Right atrium auricular region (tissue), 2 donors: Measurements from ENCODE around the gene EFEMP2. TPM values are rescaled to one million over a fixed set of nuclear protein-coding genes. Genes with fewer than 3 reads are reported as not detected.

Experiments
- DNase-seq: peaks from one replicate; pipeline ENCODE4 v3.0.0-alpha.2; 2019; ENCODE audit warnings: low spot score
- H3K27ac ChIP-seq, 2 donors: fragments of 200-600 bp; sonication (generic); 1 replicate in 1 of 2; 2 replicates in 1 of 2; pipeline ENCODE4 v1.5.1; 2016 to 2019
- H3K27me3 ChIP-seq, 2 donors: fragments of 200-600 bp; sonication (generic); one replicate each; pipeline versions ENCODE4 v1.5.1 to v1.6.0; 2017 to 2019
- H3K36me3 ChIP-seq: fragments of 200-600 bp; sonication (generic); one replicate; pipeline ENCODE4 v1.5.1; 2016
- H3K4me1 ChIP-seq, 2 donors: fragments of 200-600 bp; sonication (generic); one replicate each; pipeline versions ENCODE4 v1.5.1 to v1.6.0; 2017 to 2019
- H3K4me3 ChIP-seq, 2 donors: fragments of 200-600 bp; sonication (generic); 1 replicate in 1 of 2; 2 replicates in 1 of 2; pipeline ENCODE4 v1.5.1; 2017 to 2019; ENCODE audit warnings: mild to moderate bottlenecking in 1 of 2, moderate library complexity in 1 of 2
- H3K9me3 ChIP-seq, 2 donors: fragments of 200-600 bp; sonication (generic); one replicate each; pipeline ENCODE4 v1.5.1; 2019
- CTCF ChIP-seq, 2 donors: fragments of 200-600 bp; sonication (generic); IDR thresholded peaks; one replicate each; pipeline ENCODE4 v1.5.1; 2019; ENCODE audit warnings: antibody characterized with exemption in 2 of 2
- total RNA-seq, 2 donors: library from RNA; depleted of rRNA; stranded (reverse); fragments of >200 nt; gene quantifications; one replicate each; pipeline ENCODE4 v1.1.0, GENCODE V29; 2016

The EFEMP2 gene
- total RNA-seq, 2 donors from 2014 or later, result 117 to 156 TPM

DNA sequence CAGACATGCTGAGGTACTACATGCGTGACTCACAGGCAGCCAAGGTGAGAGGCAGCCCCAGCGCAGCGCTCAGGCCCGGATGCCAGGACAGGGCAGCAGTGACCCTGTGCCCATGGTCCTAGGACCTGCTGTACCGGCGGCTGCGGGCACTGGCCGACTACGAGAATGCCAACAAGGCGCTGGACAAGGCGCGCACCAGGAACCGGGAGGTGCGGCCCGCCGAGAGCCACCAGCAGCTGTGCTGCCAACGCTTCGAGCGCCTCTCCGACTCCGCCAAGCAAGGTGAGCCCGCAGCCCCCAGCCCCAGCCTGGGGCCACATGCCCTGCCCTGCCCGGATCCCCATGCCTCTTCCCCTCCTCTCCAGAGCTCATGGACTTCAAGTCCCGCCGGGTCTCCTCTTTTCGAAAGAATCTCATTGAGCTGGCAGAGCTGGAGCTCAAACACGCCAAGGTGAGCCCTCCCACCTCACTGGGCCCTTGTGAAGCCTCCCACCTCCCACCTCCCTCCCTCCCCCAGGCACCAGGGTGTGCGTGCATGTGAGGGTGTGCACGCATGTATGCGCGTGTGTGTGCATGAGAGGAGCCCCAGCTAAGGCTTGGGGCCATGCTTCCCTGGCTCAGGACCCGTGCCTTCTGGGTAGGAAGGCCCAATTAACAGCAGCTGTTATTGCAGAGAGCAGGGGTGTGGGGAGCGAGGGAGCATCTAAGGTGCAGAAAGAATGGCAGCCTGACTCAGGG, 19.9 kb downstream of the EFEMP2 start:
- Histone ChIP-seq H3K36me3 (peaks cover 53% of the 10 kb centered on the region), H3K9me3 (peaks cover 0 to 7% of the 10 kb centered on the region in 2 donors), H3K4me1 (peaks cover 0 to 20% of the 10 kb centered on the region in 2 donors), H3K27me3 (no peaks in the 10 kb centered on the region), H3K4me3 (no peak overlapping the region), H3K27ac (no peak overlapping the region)
- no peak for DNase-seq
- TF ChIP-seq CTCF (IDR thresholded peaks at IDR 0.05), result no peak

DNA sequence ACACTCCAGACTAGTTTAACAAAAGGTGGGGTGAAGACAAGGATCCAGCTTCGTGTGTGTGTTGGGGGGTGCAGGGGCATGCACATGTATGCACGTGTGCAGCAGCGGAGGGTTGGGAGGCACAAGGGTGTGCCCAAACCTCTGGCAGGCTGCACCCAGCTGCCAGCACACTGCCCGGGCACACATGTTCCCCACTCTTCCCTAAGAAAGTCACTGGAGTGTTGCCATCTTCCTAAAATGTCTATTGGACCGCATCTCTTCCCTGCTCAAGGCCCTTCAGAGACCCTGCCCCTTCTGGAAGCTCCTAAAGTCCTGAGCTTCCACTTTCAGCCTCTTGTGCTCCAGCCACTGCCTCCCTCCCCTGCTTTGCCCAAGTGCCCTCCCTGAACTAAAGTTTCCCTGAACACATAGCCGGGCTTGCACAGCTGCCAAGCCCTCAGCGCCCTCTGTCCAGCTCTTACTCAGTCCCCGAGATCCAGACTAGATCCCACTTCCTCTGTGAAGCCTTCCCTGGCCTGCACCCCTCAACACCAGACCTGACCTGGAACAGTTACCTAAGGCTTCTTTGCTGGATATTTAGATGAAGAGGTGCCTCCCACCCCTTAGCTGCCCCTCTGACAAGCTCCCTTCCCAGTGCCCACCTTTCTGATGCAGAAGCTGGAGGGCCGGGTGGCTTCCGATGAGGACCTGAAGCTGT, 20.6 kb downstream of the EFEMP2 start:
- Histone ChIP-seq H3K27ac (no peak overlapping the region), H3K4me1 (peaks cover 0 to 20% of the 10 kb centered on the region in 2 donors), H3K4me3 (no peak overlapping the region), H3K9me3 (peaks cover 0 to 7% of the 10 kb centered on the region in 2 donors), H3K27me3 (no peaks in the 10 kb centered on the region), H3K36me3 (peaks cover 53% of the 10 kb centered on the region)
- DNase-seq, result no peak
- no peak for TF ChIP-seq CTCF (IDR thresholded peaks at IDR 0.05)

DNA sequence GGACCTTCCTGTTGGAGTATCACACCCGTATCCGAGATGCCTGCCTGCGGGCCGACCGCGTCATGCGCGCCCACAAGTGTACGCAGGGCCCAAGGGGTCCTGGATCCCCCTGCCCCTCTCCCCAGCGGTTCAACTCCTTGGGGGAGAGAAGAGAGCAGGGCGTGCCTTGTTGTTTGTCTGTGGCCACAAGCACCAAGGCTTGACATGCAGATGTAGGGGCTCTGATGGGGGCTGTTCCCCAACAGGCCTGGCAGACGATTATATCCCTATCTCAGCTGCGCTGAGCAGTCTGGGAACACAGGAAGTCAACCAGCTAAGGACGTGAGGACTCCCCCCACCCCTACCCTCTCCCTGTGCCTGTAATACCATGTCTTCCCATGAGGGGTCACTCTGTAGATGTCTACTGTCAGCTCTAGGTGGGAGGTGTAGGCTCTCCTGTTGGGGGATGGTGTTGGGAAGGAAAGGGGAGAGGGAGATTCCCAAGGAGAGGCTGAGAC, 21.5 kb downstream of the EFEMP2 start:
- Histone ChIP-seq H3K4me1 (peaks cover 0 to 12% of the 10 kb centered on the region in 2 donors), H3K9me3 (peaks cover 0 to 7% of the 10 kb centered on the region in 2 donors), H3K36me3 (peaks cover 53% of the 10 kb centered on the region), H3K4me3 (no peak overlapping the region), H3K27me3 (no peaks in the 10 kb centered on the region), H3K27ac (no peak overlapping the region)
- TF ChIP-seq CTCF (IDR thresholded peaks at IDR 0.05), result no peak
- DNase-seq, result no peak

- Histone ChIP-seq H3K9me3 (peaks cover 0 to 7% of the 10 kb centered on the region in 2 donors), H3K27me3 (no peaks in the 10 kb centered on the region), H3K27ac (no peak overlapping the region), H3K4me1 (peaks cover 0 to 5% of the 10 kb centered on the region in 2 donors), H3K36me3 (peaks cover 46% of the 10 kb centered on the region), H3K4me3 (no peak overlapping the region)
- no peak for TF ChIP-seq CTCF (IDR thresholded peaks at IDR 0.05)
- DNase-seq, result no peak
Measured at GRCh38 chr11:65850217-65851082, 22.1 kb downstream of the EFEMP2 start.

- TF ChIP-seq CTCF (IDR thresholded peaks at IDR 0.05), result no peak
- no peaks in the 10 kb centered on the region for H3K27me3 ChIP-seq
- H3K4me3 ChIP-seq, result no peak overlapping the region
- peaks cover 0 to 7% of the 10 kb centered on the region in 2 donors for H3K9me3 ChIP-seq
- DNase-seq, result no peak
- no peaks in the 10 kb centered on the region for H3K4me1 ChIP-seq
- peaks cover 39% of the 10 kb centered on the region for H3K36me3 ChIP-seq
- no peak overlapping the region for H3K27ac ChIP-seq
Measured at GRCh38 chr11:65849771-65850216, 22.8 kb downstream of the EFEMP2 start.
